SK-N-SH treated with all-trans-retinoic acid at 6 μM for 48 hours (cell line): Measurements from ENCODE around the gene GRIK5.

ENCODE experiments used
- ARNTL ChIP-seq: fragments of 450-650 bp; formaldehyde crosslinking; IDR thresholded peaks from 2 replicates; pipeline ENCODE4 v1.5.0; 2020; ENCODE audit warnings: low read depth, mild to moderate bottlenecking, moderate library complexity, borderline replicate concordance
- BACH2 ChIP-seq: fragments of 250-450 bp; sonication (Bioruptor Pico); IDR thresholded peaks from 2 replicates; pipeline ENCODE4 v1.9.0; 2021; ENCODE audit warnings: mild to moderate bottlenecking, borderline replicate concordance
- CREB5 ChIP-seq: fragments of 250-450 bp; sonication (Bioruptor Pico); IDR thresholded peaks from 2 replicates; pipeline ENCODE4 v1.5.1; 2020; ENCODE audit warnings: low read depth, mild to moderate bottlenecking, moderate library complexity
- OSR1 ChIP-seq: fragments of 250-450 bp; sonication (Bioruptor Pico); IDR thresholded peaks from 2 replicates; pipeline ENCODE4 v1.8.0; 2022; ENCODE audit warnings: moderate library complexity, mild to moderate bottlenecking, inconsistent platforms
- PPARA ChIP-seq: fragments of 250-450 bp; sonication (Bioruptor Pico); IDR thresholded peaks from 2 replicates; pipeline ENCODE4 v1.5.0; 2020; ENCODE audit warnings: mild to moderate bottlenecking, borderline replicate concordance
- RARB ChIP-seq: fragments of 250-450 bp; sonication (Bioruptor Pico); IDR thresholded peaks from 2 replicates; pipeline ENCODE4 v1.8.0; 2021; ENCODE audit warnings: mild to moderate bottlenecking, moderate library complexity
- SNAI2 ChIP-seq: fragments of 250-450 bp; sonication (Bioruptor Pico); IDR thresholded peaks from 2 replicates; pipeline ENCODE4 v1.5.0; 2020; ENCODE audit warnings: mild to moderate bottlenecking, moderate library complexity
- TOX ChIP-seq: fragments of 250-450 bp; sonication (Bioruptor Pico); IDR thresholded peaks from 2 replicates; pipeline ENCODE4 v1.8.0; 2021; ENCODE audit warnings: mild to moderate bottlenecking, moderate library complexity, borderline replicate concordance
- ZNF565 ChIP-seq: fragments of 450-650 bp; formaldehyde crosslinking; conservative IDR thresholded peaks from 2 replicates; pipeline ENCODE4 v1.5.0; 2020; ENCODE audit warnings: low read depth, mild to moderate bottlenecking, moderate library complexity
- ZNF70 ChIP-seq: fragments of 450-650 bp; formaldehyde crosslinking; IDR thresholded peaks from 2 replicates; pipeline ENCODE4 v1.5.0; 2020; ENCODE audit warnings: mild to moderate bottlenecking, moderate library complexity
- TF ChIP-seq, protein P1 (sequence below): fragments of 250-450 bp; sonication (Bioruptor Pico); IDR thresholded peaks from 2 replicates; pipeline ENCODE4 v1.8.0; 2020; ENCODE audit warnings: mild to moderate bottlenecking, moderate library complexity, borderline replicate concordance

DNA sequence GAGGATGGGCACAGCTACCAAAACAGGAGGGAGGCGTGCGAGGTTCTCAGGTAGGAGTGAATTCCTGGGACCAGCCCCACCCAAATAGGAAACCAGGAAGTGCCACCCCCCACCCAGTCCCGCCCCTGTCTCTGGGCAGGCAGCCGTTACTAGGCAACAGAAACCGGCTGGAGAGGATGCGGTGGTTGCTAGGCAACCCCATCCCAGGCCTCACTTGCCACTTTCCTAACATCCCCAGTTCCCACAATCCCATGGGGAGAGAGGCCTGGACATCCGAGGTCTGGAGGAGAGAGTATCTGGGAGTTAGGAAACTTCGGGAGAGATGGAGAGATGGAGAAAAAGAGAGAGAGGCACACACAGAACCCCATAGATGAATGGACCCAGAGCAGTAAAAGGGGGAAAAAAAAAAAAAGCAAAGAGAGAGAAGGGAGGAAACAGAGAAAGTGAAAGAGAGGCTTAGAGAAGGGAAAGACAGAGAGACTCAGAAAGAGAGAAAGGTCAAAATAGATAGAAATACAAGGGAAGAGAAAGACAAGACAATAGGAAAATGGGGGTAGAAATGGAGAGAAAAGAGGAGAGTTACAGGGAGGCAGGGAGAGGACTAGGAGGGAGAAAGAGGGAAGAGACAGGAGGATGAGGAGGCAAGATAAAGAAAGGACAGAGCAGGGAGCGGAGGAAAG is 3.8 kb downstream of the GRIK5 start:
- no peak for TF ChIP-seq OSR1 (CRISPR knock-in tag)
- TF ChIP-seq SNAI2 (CRISPR knock-in tag) = no peak
- no peak for TF ChIP-seq CREB5 (CRISPR knock-in tag)
- TF ChIP-seq TOX (CRISPR knock-in tag) = no peak
- no peak for TF ChIP-seq RARB
- no peak for TF ChIP-seq BACH2 (CRISPR knock-in tag)
- TF ChIP-seq ARNTL (CRISPR knock-in tag) = no peak
- TF ChIP-seq ZNF70 (CRISPR knock-in tag) = no peak
- TF ChIP-seq, protein P1, sequence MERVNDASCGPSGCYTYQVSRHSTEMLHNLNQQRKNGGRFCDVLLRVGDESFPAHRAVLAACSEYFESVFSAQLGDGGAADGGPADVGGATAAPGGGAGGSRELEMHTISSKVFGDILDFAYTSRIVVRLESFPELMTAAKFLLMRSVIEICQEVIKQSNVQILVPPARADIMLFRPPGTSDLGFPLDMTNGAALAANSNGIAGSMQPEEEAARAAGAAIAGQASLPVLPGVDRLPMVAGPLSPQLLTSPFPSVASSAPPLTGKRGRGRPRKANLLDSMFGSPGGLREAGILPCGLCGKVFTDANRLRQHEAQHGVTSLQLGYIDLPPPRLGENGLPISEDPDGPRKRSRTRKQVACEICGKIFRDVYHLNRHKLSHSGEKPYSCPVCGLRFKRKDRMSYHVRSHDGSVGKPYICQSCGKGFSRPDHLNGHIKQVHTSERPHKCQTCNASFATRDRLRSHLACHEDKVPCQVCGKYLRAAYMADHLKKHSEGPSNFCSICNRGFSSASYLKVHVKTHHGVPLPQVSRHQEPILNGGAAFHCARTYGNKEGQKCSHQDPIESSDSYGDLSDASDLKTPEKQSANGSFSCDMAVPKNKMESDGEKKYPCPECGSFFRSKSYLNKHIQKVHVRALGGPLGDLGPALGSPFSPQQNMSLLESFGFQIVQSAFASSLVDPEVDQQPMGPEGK (CRISPR knock-in tag) = no peak
- no peak for TF ChIP-seq PPARA (CRISPR knock-in tag)
- TF ChIP-seq ZNF565 (CRISPR knock-in tag) = no peak
